Right renal pelvis (tissue), 4 donors: ENCODE measurements around the gene PLEKHB2. TPM values are rescaled to one million over a fixed set of nuclear protein-coding genes. Genes with fewer than 3 reads are reported as not detected.
"Not testable (repeated sequence)": the region's sequence is repeated elsewhere in the genome, so short reads cannot be mapped to it uniquely, and the experiment has no call there.

Source experiments
- DNase-seq, 4 donors: peaks; one replicate each; pipeline ENCODE4 v3.0.0-alpha.2; 2013; ENCODE audit warnings: low read depth in 4 of 4, low spot score in 3 of 4, missing footprints in 1 of 4
- polyA plus RNA-seq, 4 donors: library from polyadenylated mRNA; unstranded; fragments of 120-200 nt; gene quantifications; one replicate each; pipeline ENCODE4 v1.2.1, GENCODE V29; 2013; ENCODE audit not compliant: insufficient read length in 4 of 4

PLEKHB2 gene
- polyA plus RNA-seq, 4 donors: 87.9 to 97.3 (median 88.9) TPM

DNA sequence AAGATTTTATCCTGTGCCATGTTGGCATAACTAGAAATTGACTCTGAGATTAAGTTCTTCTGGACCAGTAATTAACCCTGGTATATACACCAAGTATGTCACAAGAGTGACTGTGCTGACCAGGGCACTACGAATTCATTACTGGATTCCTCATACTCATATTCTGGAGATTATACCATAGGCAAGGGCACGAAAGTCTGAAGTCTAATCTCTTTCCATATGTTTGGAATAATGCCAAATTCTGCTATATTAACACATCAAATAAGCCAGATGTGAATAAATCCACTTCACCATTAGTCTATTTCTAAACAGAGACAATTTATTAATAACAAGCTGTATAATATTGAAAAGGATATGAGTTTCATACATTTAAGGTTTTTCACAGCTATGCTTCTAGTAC is 91.0 kb downstream of the PLEKHB2 start:
- DNase-seq: not testable (repeated sequence)

Other genes starting within 250 kb of the PLEKHB2 start
- gene FAM168B, start 11.9 kb upstream of the PLEKHB2 start, polyA plus RNA-seq: 100 to 1,000 TPM; 117 to 134 (median 126) TPM
- gene POTEE, start 104.2 kb downstream of the PLEKHB2 start, polyA plus RNA-seq: under 1 TPM; 0.06 to 0.42 (median 0.20) TPM